Measurements from ENCODE around the gene FBXO15. TPM values are rescaled to one million over a fixed set of nuclear protein-coding genes. Genes with fewer than 3 reads are reported as not detected.

Gene FBXO15
- total RNA-seq, 1 experiment from 2014 or later, result 2.2 TPM

- H3K4me3 ChIP-seq, result no peak overlapping the region
- CTCF ChIA-PET, result no interaction called here
- H3K27ac ChIP-seq, result no peak overlapping the region
- POLR2A ChIA-PET (ENCODE audit: unreplicated experiment), result no interaction called here
- no peaks in the 10 kb centered on the region for H3K36me3 ChIP-seq (ENCODE audit: low read depth)
- no peaks in the 10 kb centered on the region for H3K79me2 ChIP-seq (ENCODE audit: low read depth)
- H3F3A ChIP-seq (ENCODE audit: insufficient read depth, low read depth), result no peaks in the 10 kb centered on the region
- H4K20me1 ChIP-seq (ENCODE audit: insufficient read depth), result no peaks in the 10 kb centered on the region
- no peak overlapping the region for H2AFZ ChIP-seq
- TF ChIP-seq EZH2 (IDR thresholded peaks at IDR 0.05; ENCODE audit: low read depth) (no peak), CTCF (conservative IDR thresholded peaks at IDR 0.05) (no peak)
- no peak overlapping the region for H3K4me2 ChIP-seq
- no TSS peak for BruUV-seq (replicated peaks)
- no peak for DNase-seq
- H3K9me2 ChIP-seq (ENCODE audit: insufficient read depth), result no peaks in the 10 kb centered on the region
- intact Hi-C loops (cut with micrococcal nuclease; ENCODE audit: unreplicated experiment), result no loop called here
- no peaks in the 10 kb centered on the region for H3K4me1 ChIP-seq (replicated peaks; ENCODE audit: insufficient read depth)
- peaks cover 75% of the 10 kb centered on the region for H3K27me3 ChIP-seq (ENCODE audit: insufficient read depth, low read depth)
- no peaks in the 10 kb centered on the region; the same call in 1 of the 2 replicates for H3K9me3 ChIP-seq (ENCODE audit: insufficient read depth, low read depth)
Measured at GRCh38 chr18:74074668-74075564, 72.7 kb downstream of the FBXO15 start.

- H3K36me3 ChIP-seq (ENCODE audit: low read depth), result no peaks in the 10 kb centered on the region
- CTCF ChIA-PET, result no interaction called here
- TF ChIP-seq EZH2 (IDR thresholded peaks at IDR 0.05; ENCODE audit: low read depth), result no peak
- no peak for TF ChIP-seq CTCF (conservative IDR thresholded peaks at IDR 0.05)
- no peak overlapping the region for H3K4me3 ChIP-seq
- POLR2A ChIA-PET (ENCODE audit: unreplicated experiment), result no interaction called here
- no TSS peak for BruUV-seq (replicated peaks)
- H3F3A ChIP-seq (ENCODE audit: insufficient read depth, low read depth), result no peaks in the 10 kb centered on the region
- H4K20me1 ChIP-seq (ENCODE audit: insufficient read depth), result no peaks in the 10 kb centered on the region
- intact Hi-C loops (cut with micrococcal nuclease; ENCODE audit: unreplicated experiment), result no loop called here
- H3K9me2 ChIP-seq (ENCODE audit: insufficient read depth), result no peaks in the 10 kb centered on the region
- H3K9me3 ChIP-seq (ENCODE audit: insufficient read depth, low read depth), result no peaks in the 10 kb centered on the region; the same call in 1 of the 2 replicates
- no peaks in the 10 kb centered on the region for H3K79me2 ChIP-seq (ENCODE audit: low read depth)
- H3K4me1 ChIP-seq (replicated peaks; ENCODE audit: insufficient read depth), result no peaks in the 10 kb centered on the region
- no peak overlapping the region for H3K27ac ChIP-seq
- H2AFZ ChIP-seq, result no peak overlapping the region
- no peak overlapping the region for H3K4me2 ChIP-seq
- H3K27me3 ChIP-seq (ENCODE audit: insufficient read depth, low read depth), result peaks cover 68% of the 10 kb centered on the region
- no peak for DNase-seq
Measured at GRCh38 chr18:74073957-74074667, 73.5 kb downstream of the FBXO15 start.

GRCh38 chr18:74069178-74070050, 78.2 kb downstream of the FBXO15 start:
- Histone ChIP-seq H3K4me2 (no peak overlapping the region), H3K9me3 (ENCODE audit: insufficient read depth, low read depth) (peaks cover 3% of the 10 kb centered on the region; the same call in 1 of the 2 replicates), H3K79me2 (ENCODE audit: low read depth) (no peaks in the 10 kb centered on the region), H3F3A (ENCODE audit: insufficient read depth, low read depth) (no peaks in the 10 kb centered on the region), H3K36me3 (ENCODE audit: low read depth) (no peaks in the 10 kb centered on the region), H3K27ac (no peak overlapping the region), H2AFZ (no peak overlapping the region), H3K4me3 (no peak overlapping the region), H4K20me1 (ENCODE audit: insufficient read depth) (no peaks in the 10 kb centered on the region), H3K27me3 (ENCODE audit: insufficient read depth, low read depth) (peaks cover 40% of the 10 kb centered on the region; the same call in 1 of the 2 replicates), H3K9me2 (ENCODE audit: insufficient read depth) (no peaks in the 10 kb centered on the region), H3K4me1 (replicated peaks; ENCODE audit: insufficient read depth) (no peaks in the 10 kb centered on the region)
- TF ChIP-seq EZH2 (IDR thresholded peaks at IDR 0.05; ENCODE audit: low read depth) (no peak), CTCF (conservative IDR thresholded peaks at IDR 0.05) (no peak)
- BruUV-seq (replicated peaks), result no TSS peak
- intact Hi-C loops (cut with micrococcal nuclease; ENCODE audit: unreplicated experiment), result no loop called here
- ChIA-PET CTCF (no interaction called here), POLR2A (ENCODE audit: unreplicated experiment) (no interaction called here)
- no peak for DNase-seq

Measured in PC-9 (cell line).